HG03025 (cell line): Measurements from ENCODE around the gene MAP1LC3B2.

Source experiments
- ATAC-seq: cut with Tn5 transposase; IDR thresholded peaks from one replicate; pipeline ENCODE4 v1.9.1; 2021; ENCODE audit warnings: mild to moderate bottlenecking, moderate library complexity; ENCODE audit not compliant: unreplicated experiment, low FRiP score

Gene MAP1LC3B2

DNA sequence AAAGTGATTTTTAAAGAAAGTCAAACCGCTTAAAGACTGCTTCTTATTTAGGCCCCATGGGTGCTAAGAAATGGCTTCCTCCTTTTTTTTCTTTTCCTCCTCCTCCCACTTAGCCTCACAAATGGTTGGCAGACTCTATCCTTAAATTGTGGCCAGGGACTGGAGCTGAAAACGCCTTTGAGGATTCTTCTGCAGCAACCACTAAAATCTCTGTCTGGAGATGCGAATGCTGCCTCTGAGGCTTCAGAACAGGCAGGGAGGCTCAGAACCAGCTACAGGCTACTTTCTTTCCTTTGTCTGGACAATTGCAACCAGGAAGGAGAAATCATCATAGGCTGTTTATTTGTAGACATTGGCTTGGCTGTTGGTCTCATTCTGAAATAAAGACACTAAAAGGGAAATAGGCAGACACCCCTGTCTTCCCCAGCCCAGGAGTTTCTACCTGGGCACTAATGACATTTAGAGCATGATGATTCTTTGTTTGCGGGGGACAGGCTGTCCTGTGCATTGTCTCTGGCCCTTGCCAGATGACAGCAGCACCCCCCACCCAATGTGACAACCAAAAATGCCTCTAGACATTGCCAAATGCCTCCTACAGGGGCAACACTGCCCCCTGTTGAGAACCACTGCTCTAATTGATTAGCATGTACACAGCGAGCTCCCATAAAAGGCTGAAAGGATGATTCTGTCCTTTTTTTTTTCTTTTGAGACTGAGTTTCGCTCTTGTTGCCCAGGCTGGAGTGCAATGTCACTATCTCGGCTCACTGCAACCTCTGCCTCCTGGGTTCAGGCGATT, 50.3 kb downstream of the MAP1LC3B2 start:
- no peak for ATAC-seq

DNA sequence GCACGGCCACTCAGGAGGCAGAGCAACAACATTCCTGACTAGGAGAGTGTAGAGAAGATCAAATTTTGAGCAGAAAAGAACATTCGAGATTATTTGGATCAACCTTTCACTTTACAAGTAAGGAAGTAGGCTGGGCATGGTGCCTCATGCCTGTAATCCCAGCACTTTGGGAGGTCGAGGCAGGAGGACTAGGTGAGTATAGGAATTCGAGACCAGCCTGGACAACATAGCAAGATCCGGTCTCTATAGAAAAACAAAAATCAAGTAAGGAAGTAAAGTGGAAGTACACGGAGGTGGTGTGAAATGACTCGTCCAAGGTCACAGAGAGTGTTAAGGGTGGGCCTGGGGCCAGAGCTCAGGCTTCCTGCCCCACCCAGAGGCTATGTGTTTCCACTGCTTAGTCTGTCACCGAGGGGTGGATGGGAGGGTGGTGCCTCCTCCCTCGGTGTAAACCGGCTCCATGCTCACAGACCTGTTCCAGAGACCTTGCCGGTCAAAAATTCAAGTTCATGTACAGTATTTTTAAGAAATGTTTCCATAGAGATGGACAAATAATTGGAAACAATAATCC, 51.9 kb downstream of the MAP1LC3B2 start:
- no peak for ATAC-seq

DNA sequence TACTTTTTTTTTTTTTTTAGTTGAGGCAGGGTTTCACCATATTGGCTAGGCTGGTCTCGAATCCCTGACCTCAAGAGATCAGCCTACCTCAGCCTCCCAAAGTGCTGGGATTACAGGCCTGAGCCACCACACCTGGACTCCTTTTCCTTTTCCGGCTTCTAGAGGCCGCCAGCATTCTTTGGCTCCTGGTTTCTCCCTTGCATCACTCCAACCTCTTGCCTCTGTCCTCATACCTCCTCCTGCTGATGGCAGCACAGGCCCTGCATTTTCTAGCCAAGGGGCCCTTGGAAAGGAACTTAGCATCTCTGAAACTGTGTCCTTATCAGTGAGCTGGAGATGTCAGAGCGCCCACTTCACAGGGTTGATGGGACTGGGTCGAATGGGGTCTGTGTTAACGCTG, 53.3 kb downstream of the MAP1LC3B2 start:
- ATAC-seq, result no peak

DNA sequence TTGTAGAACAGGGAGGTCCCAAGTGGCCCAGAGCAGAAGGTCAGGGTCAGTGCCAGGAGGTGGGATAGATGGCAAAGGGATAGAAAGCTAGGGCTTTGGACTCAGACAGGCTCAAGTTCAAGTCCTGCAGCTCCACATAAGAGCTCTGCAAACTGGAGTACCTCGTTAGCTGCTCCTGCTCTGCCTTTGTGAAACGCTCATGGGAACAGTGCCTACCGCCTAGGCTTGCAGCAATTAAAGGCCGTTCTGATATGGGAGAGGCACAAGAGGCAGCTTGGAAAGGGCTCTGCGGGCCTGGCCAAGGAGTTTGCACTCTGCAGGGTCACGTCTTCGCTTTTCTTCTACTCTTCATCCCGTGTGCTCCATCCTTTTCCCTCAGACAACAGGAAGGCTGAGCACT, 54.1 kb downstream of the MAP1LC3B2 start:
- ATAC-seq, result no peak

DNA sequence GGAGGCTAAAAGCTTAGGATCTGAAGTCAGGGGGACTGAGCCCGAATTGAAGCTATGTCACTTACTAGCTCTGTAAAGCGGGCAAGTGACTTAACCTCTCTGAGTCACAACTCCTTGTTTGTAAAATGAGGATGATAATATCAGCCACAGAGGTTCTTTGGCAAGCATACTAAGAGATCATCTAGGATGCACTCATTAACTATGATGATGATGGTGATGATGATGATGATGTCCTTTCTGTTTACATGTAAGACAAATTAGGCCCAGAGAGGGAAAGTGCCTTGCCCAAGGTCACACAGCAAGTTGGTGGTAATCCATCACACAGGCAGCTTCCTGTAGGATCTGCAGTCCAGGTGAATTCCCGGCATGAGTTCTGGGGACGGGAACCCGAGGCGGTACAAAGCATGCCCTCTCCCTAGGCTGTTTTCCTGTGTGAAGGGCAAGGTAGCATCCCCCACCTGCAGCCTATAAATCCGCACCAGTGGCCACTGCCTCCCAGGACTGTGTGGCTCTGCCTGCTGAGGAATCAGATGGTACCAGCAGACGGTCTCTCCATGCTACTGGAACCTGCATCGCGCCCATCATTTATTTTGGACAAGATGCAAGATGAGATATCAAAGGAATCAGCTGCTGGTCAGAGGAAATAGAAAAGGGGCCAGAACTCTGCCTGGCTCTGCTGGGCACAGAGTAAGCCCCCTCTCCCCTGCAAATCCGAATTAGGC, 55.2 kb downstream of the MAP1LC3B2 start:
- no peak for ATAC-seq

DNA sequence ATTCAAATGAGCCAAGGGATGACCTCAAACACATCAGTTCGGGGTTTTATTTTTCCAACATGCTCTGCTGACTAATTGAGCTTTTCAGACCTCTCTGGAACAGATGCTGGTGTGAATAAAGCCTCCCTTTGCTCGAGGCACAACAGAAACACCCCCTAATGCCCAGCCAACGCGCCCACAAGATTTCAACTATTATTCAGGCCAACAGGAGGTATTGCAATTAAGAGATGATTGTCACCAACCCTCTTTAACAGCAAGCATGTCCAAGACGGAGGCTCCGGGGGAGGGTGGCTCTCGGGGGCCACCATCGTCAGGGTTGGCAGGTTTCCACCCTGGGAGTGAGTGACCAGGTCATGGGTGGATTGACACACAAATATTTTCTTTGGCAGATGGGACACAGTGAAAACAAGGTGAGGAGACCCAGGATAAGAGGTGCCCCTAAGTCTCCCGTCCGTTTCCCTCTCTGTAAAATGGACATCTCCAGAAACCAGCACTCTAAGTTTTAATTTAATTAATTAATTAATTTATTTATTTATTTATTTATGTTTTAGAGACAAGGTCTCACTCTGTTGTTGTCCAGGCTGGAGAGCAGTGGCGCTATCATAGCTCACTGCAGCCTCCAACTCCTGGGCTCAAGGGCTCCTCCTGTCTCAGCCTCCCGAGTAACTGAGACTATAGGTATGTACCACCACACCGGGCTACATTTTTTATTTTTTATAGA, 56.1 kb downstream of the MAP1LC3B2 start:
- ATAC-seq, result no peak

DNA sequence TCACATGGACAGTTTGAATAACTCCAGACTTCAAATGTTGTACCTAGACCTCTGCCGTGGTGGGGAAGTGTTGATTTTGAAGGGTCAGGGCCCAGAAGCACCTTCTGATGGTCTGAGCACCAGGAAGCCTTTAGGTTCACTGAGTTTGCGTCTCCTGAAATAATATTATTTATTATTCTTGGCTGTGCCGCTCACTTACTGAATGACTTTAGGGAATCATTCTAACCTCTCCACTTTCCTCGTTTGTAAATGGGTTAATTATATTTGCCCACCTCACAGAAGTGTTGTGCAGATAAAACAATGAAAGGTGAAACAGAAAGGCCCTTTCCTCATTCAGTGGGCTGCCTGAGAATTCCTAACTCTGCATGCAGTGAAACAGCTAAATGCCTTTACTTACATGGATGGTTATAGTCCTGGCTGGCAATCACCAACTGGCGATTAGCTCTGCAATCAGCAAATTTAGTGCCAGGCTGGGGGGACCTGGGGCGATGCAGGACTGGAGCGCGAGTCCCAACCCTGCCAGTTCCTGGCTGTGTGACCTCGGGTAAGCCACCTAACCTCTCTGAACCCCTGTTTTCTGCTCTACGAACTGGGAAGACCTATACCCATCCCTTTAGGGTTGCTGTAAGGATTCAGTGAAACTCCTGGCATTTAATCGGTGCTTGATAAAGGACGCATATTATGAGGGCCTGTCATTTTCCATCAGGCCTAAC, 57.5 kb downstream of the MAP1LC3B2 start:
- ATAC-seq, result no peak

DNA sequence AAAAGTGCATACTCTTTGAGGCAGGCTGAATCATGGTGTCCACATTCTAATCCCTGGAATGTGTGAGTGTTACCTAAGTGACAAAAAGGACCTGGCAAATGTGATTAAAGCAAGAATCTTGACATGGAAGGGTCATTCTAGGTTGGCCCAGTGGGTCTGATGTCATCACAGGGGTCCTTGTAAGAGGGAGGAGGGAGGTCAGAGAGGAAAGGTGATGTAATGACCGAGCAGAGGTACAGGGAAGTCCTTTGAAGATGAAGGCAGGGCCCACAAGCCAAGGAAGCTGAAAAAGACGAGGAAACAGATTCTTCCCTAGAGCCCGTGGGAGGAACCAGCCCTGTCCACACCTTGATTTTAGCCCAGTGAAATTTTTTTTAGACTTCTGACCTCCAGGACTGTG, 60.1 kb downstream of the MAP1LC3B2 start:
- no peak for ATAC-seq

DNA sequence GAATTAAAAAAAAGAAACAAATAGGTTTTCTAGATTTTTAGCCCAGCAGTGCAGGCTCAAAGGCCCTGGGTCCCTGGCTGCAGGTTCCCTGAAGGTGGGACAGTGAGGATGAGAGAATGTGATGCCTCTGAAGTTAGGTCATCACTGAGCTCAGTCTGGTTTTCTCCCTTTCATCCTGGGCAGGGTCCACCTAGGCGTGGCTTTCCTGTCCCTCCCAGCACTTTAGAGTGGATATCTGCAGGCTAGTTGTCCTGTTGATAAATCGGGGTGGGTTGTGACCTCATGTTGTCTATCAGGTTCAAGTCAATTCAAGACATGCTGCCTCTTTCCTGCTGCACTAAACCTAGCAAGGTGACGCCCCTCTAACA, 60.9 kb downstream of the MAP1LC3B2 start:
- ATAC-seq, result no peak

DNA sequence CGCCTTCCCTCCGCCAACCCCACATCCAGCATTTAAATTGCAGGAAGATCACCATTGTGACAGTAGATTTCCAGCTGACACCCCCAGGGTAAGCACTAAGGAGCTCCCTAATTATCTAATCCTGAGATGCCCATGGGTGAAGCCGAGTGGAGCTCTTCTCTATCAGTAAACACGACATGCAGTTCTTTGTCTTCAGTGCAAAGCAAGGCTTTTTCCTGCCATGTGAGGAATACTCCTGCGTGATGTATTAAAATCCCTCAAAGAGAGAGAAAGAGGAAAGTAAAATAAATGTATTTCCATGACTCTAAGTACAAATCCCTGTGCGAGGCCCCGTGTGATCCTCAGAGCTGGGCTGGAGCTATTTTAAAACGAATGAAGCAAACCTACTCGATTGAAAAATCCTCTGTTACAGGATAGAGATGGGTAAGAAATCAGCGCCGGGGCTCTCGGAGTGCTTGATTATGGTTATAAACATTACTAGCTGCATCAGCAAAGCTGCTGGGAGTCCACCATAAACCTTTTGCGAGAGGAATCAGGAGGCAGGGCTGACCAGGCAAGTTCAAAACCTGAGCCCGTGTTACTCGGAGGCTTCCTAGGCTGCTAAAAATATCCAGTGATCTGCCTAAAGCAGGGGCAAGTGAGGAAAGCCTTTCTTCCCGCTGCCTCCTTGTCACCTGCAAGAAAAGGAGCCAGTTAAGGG, 61.5 kb downstream of the MAP1LC3B2 start:
- no peak for ATAC-seq

DNA sequence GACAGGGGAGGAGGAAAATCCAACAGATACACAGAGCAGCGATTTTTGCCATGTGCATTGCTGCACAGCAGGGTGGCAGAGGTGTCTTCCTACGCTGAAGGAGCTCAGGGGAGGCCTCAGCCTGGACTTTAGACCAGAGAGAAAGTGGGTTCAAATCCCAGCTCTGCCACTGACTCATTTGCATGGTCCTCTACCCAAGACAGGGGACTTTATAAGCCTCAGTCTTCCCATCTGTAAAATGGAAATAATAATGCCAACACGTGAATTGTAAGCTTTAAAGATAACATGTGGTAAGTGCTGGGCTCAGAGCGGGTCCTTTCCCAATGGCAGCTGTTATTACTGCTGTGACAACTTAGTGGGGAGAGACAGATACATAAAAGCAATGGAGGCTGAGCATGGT, 62.0 kb downstream of the MAP1LC3B2 start:
- ATAC-seq, result no peak

DNA sequence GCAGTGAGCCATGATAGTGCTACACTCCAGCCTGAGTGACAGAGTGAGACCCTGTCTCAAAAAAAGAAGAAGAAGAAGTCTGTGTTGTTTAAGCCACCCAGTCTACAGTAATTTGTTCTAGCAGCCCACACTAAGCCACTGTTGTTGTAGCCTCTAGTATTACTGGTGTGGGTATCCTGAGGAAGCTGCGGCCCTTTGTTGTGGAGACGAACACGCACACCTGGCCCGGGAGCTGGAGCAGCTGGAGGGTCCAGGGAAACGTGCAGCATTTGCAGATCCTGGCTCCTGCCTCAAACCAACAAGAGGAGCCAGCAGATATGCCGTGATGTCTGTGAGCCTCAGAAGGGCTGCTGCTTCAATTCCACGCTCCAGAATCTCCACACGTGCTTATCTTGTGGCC, 65.3 kb downstream of the MAP1LC3B2 start:
- no peak for ATAC-seq

DNA sequence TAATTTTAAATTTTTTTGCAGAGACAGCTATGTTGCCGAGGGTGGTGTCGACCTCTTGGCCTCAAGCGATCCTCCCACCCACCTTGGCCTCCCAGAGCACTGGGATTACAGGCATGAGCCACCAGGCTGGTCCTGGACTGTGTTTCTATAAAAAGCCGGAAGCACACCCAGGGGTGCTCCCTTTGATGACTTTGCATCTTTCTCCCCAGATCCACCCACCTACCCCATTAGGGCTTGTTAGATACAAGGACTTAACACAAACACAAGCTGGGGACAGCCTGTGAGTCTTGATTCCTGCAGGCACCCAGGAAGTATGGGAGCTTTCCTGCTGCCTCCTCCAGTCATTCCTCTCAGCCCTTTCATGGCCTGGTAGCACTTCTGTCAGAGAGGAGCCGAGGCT, 67.0 kb downstream of the MAP1LC3B2 start:
- ATAC-seq, result no peak
